HEK293 (cell line): ENCODE results near the gene ID1.

Source experiments
- CTCF ChIA-PET: fragments of 350-600 bp; formaldehyde crosslinking; extraction: SDS; loops from one replicate; lab custom pipeline; 2021; ENCODE audit warnings: antibody characterized with exemption; lab: Yijun Ruan, JAX
- POLR2A ChIA-PET: fragments of 300-600 bp; formaldehyde crosslinking; extraction: SDS; loops from one replicate; lab custom pipeline; 2020; ENCODE audit warnings: antibody characterized with exemption, inconsistent platforms; lab: Yijun Ruan, JAX
- H3K27ac ChIP-seq: fragments of 200-500 bp; sonication (Bioruptor generic); 2 replicates; pipeline ENCODE4 v1.5.1; 2014; ENCODE audit warnings: low read depth, low read length, control low read depth, inconsistent platforms; ENCODE audit errors: extremely low read depth
- H3K36me3 ChIP-seq, 2 experiments: fragments of 200-500 bp in 1 of 2; sonication (Bioruptor generic) in 1 of 2; 1 replicate in 1 of 2; 2 replicates in 1 of 2; pipeline ENCODE4 v1.5.1; 2014 to 2017; ENCODE audit warnings: inconsistent platforms in 2 of 2, low read length in 2 of 2; ENCODE audit not compliant: control insufficient read depth in 2 of 2, insufficient read depth in 1 of 2
- H3K4me1 ChIP-seq: fragments of 200-500 bp; sonication (Bioruptor generic); 2 replicates; pipeline ENCODE4 v1.5.1; 2014; ENCODE audit warnings: mild to moderate bottlenecking, low read length, inconsistent platforms; ENCODE audit not compliant: control insufficient read depth, insufficient read depth
- H3K4me3 ChIP-seq: 2 replicates; pipeline ENCODE4 v1.5.1; 2011; ENCODE audit warnings: low read depth, mild to moderate bottlenecking, control low read depth, low read length, moderate library complexity
- H3K9me3 ChIP-seq: fragments of 200-500 bp; sonication (Bioruptor generic); 2 replicates; pipeline ENCODE4 v1.5.1; 2014; ENCODE audit warnings: low read depth, low read length, inconsistent platforms; ENCODE audit not compliant: control insufficient read depth, insufficient read depth
- GFI1B ChIP-seq: fragments of 450-650 bp; formaldehyde crosslinking; IDR thresholded peaks from 2 replicates; pipeline ENCODE4 v1.5.1; 2016; ENCODE audit warnings: missing biosample characterization, missing genetic modification characterization
- HOXD13 ChIP-seq: sonication (generic); formaldehyde crosslinking; IDR thresholded peaks from 2 replicates; pipeline ENCODE4 v1.8.0; 2022; ENCODE audit warnings: missing genetic modification reagents, borderline replicate concordance
- KLF8 ChIP-seq: fragments of 450-650 bp; formaldehyde crosslinking; IDR thresholded peaks from 2 replicates; pipeline ENCODE4 v1.5.1; 2016; ENCODE audit warnings: missing biosample characterization, missing genetic modification characterization
- PBX3 ChIP-seq: sonication (generic); formaldehyde crosslinking; IDR thresholded peaks from 2 replicates; pipeline ENCODE4 v1.8.1; 2022; ENCODE audit warnings: mild to moderate bottlenecking, moderate library complexity, missing genetic modification reagents
- SP3 ChIP-seq: fragments of 450-650 bp; formaldehyde crosslinking; IDR thresholded peaks from 2 replicates; pipeline ENCODE4 v1.5.1; 2016; ENCODE audit warnings: missing biosample characterization, missing genetic modification characterization
- ZNF114 ChIP-seq: fragments of 450-650 bp; formaldehyde crosslinking; IDR thresholded peaks from 2 replicates; pipeline ENCODE4 v1.5.0; 2017; ENCODE audit warnings: missing biosample characterization, missing genetic modification characterization
- ZNF138 ChIP-seq: fragments of 450-650 bp; formaldehyde crosslinking; IDR thresholded peaks from 2 replicates; pipeline ENCODE4 v1.5.1; 2016; ENCODE audit warnings: missing biosample characterization, missing genetic modification characterization, borderline replicate concordance
- ZNF366 ChIP-seq: fragments of 450-650 bp; formaldehyde crosslinking; conservative IDR thresholded peaks from 2 replicates; pipeline ENCODE4 v1.5.1; 2016; ENCODE audit warnings: missing biosample characterization, missing genetic modification characterization
- ZNF48 ChIP-seq: fragments of 450-650 bp; formaldehyde crosslinking; IDR thresholded peaks from 2 replicates; pipeline ENCODE4 v1.5.1; 2016; ENCODE audit warnings: missing biosample characterization, missing genetic modification characterization
- ZNF501 ChIP-seq: fragments of 450-650 bp; formaldehyde crosslinking; IDR thresholded peaks from 2 replicates; pipeline ENCODE4 v1.5.1; 2016; ENCODE audit warnings: missing biosample characterization, missing genetic modification characterization
- ZNF513 ChIP-seq: fragments of 450-650 bp; IDR thresholded peaks from 2 replicates; pipeline ENCODE4 v1.5.1; 2018; ENCODE audit warnings: missing biosample characterization, missing genetic modification characterization
- ZNF518A ChIP-seq: fragments of 450-650 bp; formaldehyde crosslinking; conservative IDR thresholded peaks from 2 replicates; pipeline ENCODE4 v1.5.1; 2016; ENCODE audit warnings: low read depth, missing biosample characterization, missing genetic modification characterization
- ZNF571 ChIP-seq: fragments of 450-650 bp; formaldehyde crosslinking; IDR thresholded peaks from 2 replicates; pipeline ENCODE4 v1.5.0; 2017; ENCODE audit warnings: missing biosample characterization, missing genetic modification characterization
- ZNF777 ChIP-seq: fragments of 450-650 bp; formaldehyde crosslinking; IDR thresholded peaks from 2 replicates; pipeline ENCODE4 v1.5.1; 2017; ENCODE audit warnings: missing biosample characterization, missing genetic modification characterization, borderline replicate concordance
- TF ChIP-seq, protein P1 (sequence below): fragments of 450-650 bp; formaldehyde crosslinking; IDR thresholded peaks from 2 replicates; pipeline ENCODE4 v1.5.1; 2016; ENCODE audit warnings: missing biosample characterization, missing genetic modification characterization
- TF ChIP-seq, protein P2 (sequence below): fragments of 450-650 bp; formaldehyde crosslinking; IDR thresholded peaks from 2 replicates; pipeline ENCODE4 v1.5.1; 2016; ENCODE audit warnings: missing biosample characterization, missing genetic modification characterization

ID1 gene

GRCh38 chr20:31570735-31571617 lies 34.1 kb upstream of the ID1 start:
- peaks cover 6 to 38% of the 10 kb centered on the region in 2 experiments; a peak in 2 of 3 replicates for H3K36me3 ChIP-seq
- peaks cover 10% of the 10 kb centered on the region for H3K4me1 ChIP-seq
- ChIA-PET POLR2A (interaction anchor here (1.2 to 8.7 kb wide), 3 partner anchors 24 to 41 kb away, joined by 3 to 255 read pairs (median 39); partner anchors contain the start of gene ID1), CTCF (interaction anchor here (0.6 to 25.7 kb wide), 4 partner anchors 11 to 156 kb away, joined by 3 to 1204 read pairs (median 60); partner anchors contain the start of gene ID1)
- TF ChIP-seq, protein P1, sequence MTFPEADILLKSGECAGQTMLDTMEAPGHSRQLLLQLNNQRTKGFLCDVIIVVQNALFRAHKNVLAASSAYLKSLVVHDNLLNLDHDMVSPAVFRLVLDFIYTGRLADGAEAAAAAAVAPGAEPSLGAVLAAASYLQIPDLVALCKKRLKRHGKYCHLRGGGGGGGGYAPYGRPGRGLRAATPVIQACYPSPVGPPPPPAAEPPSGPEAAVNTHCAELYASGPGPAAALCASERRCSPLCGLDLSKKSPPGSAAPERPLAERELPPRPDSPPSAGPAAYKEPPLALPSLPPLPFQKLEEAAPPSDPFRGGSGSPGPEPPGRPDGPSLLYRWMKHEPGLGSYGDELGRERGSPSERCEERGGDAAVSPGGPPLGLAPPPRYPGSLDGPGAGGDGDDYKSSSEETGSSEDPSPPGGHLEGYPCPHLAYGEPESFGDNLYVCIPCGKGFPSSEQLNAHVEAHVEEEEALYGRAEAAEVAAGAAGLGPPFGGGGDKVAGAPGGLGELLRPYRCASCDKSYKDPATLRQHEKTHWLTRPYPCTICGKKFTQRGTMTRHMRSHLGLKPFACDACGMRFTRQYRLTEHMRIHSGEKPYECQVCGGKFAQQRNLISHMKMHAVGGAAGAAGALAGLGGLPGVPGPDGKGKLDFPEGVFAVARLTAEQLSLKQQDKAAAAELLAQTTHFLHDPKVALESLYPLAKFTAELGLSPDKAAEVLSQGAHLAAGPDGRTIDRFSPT (tag by site-specific recombination): 0 out of 2 replicates have a peak, but pooled peaks have one; percentile 36
- TF ChIP-seq GFI1B (tag by site-specific recombination): no peak
- no peak overlapping the region for H3K27ac ChIP-seq
- H3K4me3 ChIP-seq: no peak overlapping the region
- no peaks in the 10 kb centered on the region for H3K9me3 ChIP-seq

DNA sequence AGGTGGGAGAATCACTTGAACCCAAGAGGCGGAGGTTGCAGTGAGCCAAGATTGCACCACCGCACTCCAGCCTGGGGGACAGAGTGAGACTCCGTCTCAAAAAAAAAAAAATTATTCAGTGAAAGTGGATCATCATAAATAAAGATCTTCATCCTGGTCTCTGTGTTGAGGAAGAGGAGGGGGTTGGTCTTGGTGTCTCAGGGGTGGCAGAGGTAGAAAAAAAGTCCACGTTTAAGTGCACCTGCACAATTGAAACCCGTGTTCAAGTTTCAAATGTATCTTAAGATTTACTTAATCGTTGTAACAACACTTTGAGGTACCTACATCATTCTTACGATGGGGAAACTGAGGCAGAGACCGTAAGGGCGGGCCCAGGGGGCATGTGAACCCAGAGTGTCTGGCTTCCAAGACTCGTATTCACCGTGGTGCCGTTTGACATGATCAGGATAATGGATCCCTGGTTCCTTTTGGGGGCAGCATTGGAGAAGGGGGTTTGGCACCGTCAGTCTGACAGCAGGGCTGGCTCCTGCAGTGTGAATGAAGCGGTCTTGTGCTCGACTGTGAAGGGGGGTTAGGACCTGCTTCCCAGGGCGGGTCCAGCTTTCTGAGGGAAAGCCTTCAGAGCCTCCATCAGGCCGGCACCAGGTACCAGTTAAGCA lies 32.9 kb upstream of the ID1 start:
- POLR2A ChIA-PET: interaction anchor here (0.9 to 8.7 kb wide), 9 partner anchors 9 to 167 kb away, joined by 3 to 255 read pairs (median 5); partner anchors contain the start of genes ID1 and TPX2
- TF ChIP-seq SP3 (tag by site-specific recombination) (no peak), HOXD13 (CRISPR knock-in tag) (0 out of 2 replicates have a peak, but pooled peaks have one; percentile 15), ZNF501 (no peak), ZNF138 (tag by site-specific recombination) (no peak), ZNF513 (tag by site-specific recombination) (peak; percentile 69), ZNF114 (tag by site-specific recombination) (no peak), KLF8 (tag by site-specific recombination) (no peak), ZNF571 (no peak), ZNF518A (tag by site-specific recombination) (no peak), ZNF777 (tag by site-specific recombination) (no peak), PBX3 (CRISPR knock-in tag) (0 out of 2 replicates have a peak, but pooled peaks have one; percentile 12), ZNF48 (tag by site-specific recombination) (no peak), ZNF366 (tag by site-specific recombination) (no peak)
- TF ChIP-seq, protein P2, sequence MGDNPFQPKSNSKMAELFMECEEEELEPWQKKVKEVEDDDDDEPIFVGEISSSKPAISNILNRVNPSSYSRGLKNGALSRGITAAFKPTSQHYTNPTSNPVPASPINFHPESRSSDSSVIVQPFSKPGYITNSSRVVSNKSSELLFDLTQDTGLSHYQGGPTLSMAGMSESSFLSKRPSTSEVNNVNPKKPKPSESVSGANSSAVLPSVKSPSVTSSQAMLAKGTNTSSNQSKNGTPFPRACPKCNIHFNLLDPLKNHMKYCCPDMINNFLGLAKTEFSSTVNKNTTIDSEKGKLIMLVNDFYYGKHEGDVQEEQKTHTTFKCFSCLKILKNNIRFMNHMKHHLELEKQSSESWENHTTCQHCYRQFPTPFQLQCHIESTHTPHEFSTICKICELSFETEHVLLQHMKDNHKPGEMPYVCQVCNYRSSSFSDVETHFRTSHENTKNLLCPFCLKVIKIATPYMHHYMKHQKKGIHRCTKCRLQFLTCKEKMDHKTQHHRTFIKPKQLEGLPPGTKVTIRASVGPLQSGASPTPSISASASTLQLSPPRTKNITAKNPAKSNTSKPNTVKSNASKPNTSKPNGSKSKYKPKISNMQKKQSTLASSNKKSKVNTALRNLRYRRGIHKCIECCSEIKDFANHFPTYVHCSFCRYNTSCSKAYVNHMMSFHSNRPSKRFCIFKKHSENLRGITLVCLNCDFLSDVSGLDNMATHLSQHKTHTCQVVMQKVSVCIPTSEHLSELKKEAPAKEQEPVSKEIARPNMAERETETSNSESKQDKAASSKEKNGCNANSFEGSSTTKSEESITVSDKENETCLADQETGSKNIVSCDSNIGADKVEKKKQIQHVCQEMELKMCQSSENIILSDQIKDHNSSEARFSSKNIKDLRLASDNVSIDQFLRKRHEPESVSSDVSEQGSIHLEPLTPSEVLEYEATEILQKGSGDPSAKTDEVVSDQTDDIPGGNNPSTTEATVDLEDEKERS (tag by site-specific recombination): no peak
- Histone ChIP-seq H3K36me3 (peaks cover 6 to 26% of the 10 kb centered on the region in 2 experiments; a peak in 2 of 3 replicates), H3K4me1 (peaks cover 8% of the 10 kb centered on the region), H3K9me3 (no peaks in the 10 kb centered on the region), H3K27ac (peak overlapping the region; percentile 88), H3K4me3 (peak overlapping the region; percentile 41)
- CTCF ChIA-PET: interaction anchor here (0.7 to 25.7 kb wide), 4 partner anchors 13 to 69 kb away, joined by 4 to 1204 read pairs (median 58); partner anchors contain the start of gene ID1
